HEK293 (cell line): Measurements from ENCODE around the gene PDRG1.

Experiments used
- CTCF ChIP-seq: fragments of 450-650 bp; formaldehyde crosslinking; IDR thresholded peaks from 2 replicates; pipeline ENCODE4 v1.5.1; 2016; ENCODE audit warnings: missing biosample characterization, missing genetic modification characterization
- GFI1B ChIP-seq: fragments of 450-650 bp; formaldehyde crosslinking; IDR thresholded peaks from 2 replicates; pipeline ENCODE4 v1.5.1; 2016; ENCODE audit warnings: missing biosample characterization, missing genetic modification characterization
- HIC1 ChIP-seq: fragments of 450-650 bp; formaldehyde crosslinking; IDR thresholded peaks from 2 replicates; pipeline ENCODE4 v1.5.1; 2016; ENCODE audit warnings: missing biosample characterization, missing genetic modification characterization
- KLF17 ChIP-seq: fragments of 450-650 bp; formaldehyde crosslinking; IDR thresholded peaks from 2 replicates; pipeline ENCODE4 v1.5.1; 2016; ENCODE audit warnings: missing biosample characterization, missing genetic modification characterization
- PATZ1 ChIP-seq: fragments of 450-650 bp; formaldehyde crosslinking; IDR thresholded peaks from 2 replicates; pipeline ENCODE4 v1.5.1; 2016; ENCODE audit warnings: missing biosample characterization, missing genetic modification characterization
- SALL2 ChIP-seq: fragments of 450-650 bp; formaldehyde crosslinking; IDR thresholded peaks from 2 replicates; pipeline ENCODE4 v1.5.0; 2017; ENCODE audit warnings: missing biosample characterization, mild to moderate bottlenecking, missing genetic modification characterization, borderline replicate concordance
- ZNF174 ChIP-seq: fragments of 450-650 bp; formaldehyde crosslinking; IDR thresholded peaks from 2 replicates; pipeline ENCODE4 v1.5.0; 2017; ENCODE audit warnings: missing biosample characterization, mild to moderate bottlenecking, missing genetic modification characterization
- ZNF184 ChIP-seq: fragments of 450-650 bp; IDR thresholded peaks from 2 replicates; pipeline ENCODE4 v1.5.1; 2018; ENCODE audit warnings: missing biosample characterization, mild to moderate bottlenecking, missing genetic modification characterization
- ZNF280D ChIP-seq: fragments of 450-650 bp; formaldehyde crosslinking; IDR thresholded peaks from 2 replicates; pipeline ENCODE4 v1.5.1; 2016; ENCODE audit warnings: missing biosample characterization, missing genetic modification characterization
- ZNF311 ChIP-seq: fragments of 450-650 bp; formaldehyde crosslinking; IDR thresholded peaks from 2 replicates; pipeline ENCODE4 v1.5.1; 2017; ENCODE audit warnings: missing biosample characterization, missing genetic modification characterization, borderline replicate concordance
- ZNF324 ChIP-seq: fragments of 450-650 bp; formaldehyde crosslinking; IDR thresholded peaks from 2 replicates; pipeline ENCODE4 v1.5.1; 2016; ENCODE audit warnings: missing biosample characterization, missing genetic modification characterization
- ZNF404 ChIP-seq: fragments of 450-650 bp; formaldehyde crosslinking; IDR thresholded peaks from 2 replicates; pipeline ENCODE4 v1.5.1; 2017; ENCODE audit warnings: missing biosample characterization, missing genetic modification characterization
- ZNF558 ChIP-seq: fragments of 450-650 bp; formaldehyde crosslinking; IDR thresholded peaks from 2 replicates; pipeline ENCODE4 v1.5.1; 2016; ENCODE audit warnings: missing biosample characterization, missing genetic modification characterization
- ZNF768 ChIP-seq: fragments of 450-650 bp; formaldehyde crosslinking; IDR thresholded peaks from 2 replicates; pipeline ENCODE4 v1.5.1; 2018; ENCODE audit warnings: missing biosample characterization, mild to moderate bottlenecking, missing genetic modification characterization

GRCh38 chr20:31953556-31954148 is 1.8 kb upstream of the PDRG1 start:
- TF ChIP-seq GFI1B (tag by site-specific recombination) (no peak), ZNF404 (tag by site-specific recombination) (no peak), HIC1 (tag by site-specific recombination) (no peak), ZNF311 (tag by site-specific recombination) (no peak), CTCF (tag by site-specific recombination) (no peak), ZNF184 (no peak), ZNF174 (tag by site-specific recombination) (no peak), PATZ1 (tag by site-specific recombination) (no peak), ZNF324 (tag by site-specific recombination) (no peak), KLF17 (tag by site-specific recombination) (no peak), ZNF558 (no peak), ZNF768 (tag by site-specific recombination) (no peak), SALL2 (tag by site-specific recombination) (no peak), ZNF280D (tag by site-specific recombination) (no peak)
